RCC 7860 (cell line): ENCODE results near the gene MAP3K15.

Experiments used
- DNase-seq: peaks from one replicate; pipeline ENCODE4 v3.0.0-alpha.2; 2015; ENCODE audit warnings: low spot score
- FAIRE-seq: peaks from 2 replicates; lab custom pipeline; 2012; peaks lifted over from hg19 to GRCh38; lab: Jason Lieb, UNC

Gene MAP3K15

DNA sequence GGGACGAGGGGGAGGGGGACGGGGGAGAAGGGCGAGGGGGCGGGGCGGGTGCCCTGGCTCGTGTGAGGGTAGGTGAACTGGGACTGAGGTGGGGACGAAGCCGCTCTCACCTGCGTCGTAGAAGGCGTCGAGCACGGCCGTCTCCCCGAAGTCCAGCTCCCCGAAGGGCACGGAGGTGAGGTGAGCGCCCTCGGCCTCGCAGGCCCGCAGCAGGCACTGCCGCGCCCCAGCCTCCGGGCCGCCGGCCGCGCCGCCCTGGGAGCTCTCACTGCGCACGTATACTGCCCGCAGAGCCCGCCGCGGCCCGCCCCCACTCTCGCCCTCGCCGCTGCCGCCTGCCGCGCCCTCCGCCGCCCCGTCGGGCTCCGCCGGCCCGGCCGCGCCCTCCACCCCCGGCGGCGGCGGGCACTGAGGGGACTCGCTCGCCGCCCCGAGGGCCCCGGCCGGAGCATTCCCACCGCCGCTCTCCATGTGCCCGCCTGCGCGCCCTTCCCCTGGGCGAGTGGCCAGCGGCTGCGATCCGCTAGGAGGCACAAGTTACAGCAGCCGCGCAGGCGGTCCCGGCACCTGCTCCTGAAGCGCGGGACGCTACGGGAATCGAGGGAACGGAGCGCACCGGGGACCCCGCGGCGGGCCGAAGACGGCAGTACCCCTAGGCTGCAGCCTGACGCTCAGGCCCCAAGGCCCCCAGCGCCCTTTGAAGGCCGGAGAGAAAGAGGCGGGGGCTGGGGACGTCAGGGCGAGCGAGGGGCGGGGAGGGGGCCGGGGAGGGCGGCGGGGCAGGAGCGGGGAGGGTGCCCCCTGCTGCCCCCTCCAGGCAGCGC, at the start of gene MAP3K15:
Gene MAP3K15, minus strand, starts transcription at position 718 of the 824 bp plus-strand sequence. Its CDS starts 247 bp downstream, at position 471.
- FAIRE-seq (no peak), DNase-seq (no peak)

- DNase-seq (no peak), FAIRE-seq (no peak)
Measured at GRCh38 chrX:19564606-19565005, 49.3 kb upstream of the MAP3K15 start.

GRCh38 chrX:19563746-19564145, 48.4 kb upstream of the MAP3K15 start:
- no peak for DNase-seq
- no peak for FAIRE-seq

GRCh38 chrX:19563327-19563726, 48.0 kb upstream of the MAP3K15 start:
- DNase-seq = no peak
- FAIRE-seq = no peak

DNA sequence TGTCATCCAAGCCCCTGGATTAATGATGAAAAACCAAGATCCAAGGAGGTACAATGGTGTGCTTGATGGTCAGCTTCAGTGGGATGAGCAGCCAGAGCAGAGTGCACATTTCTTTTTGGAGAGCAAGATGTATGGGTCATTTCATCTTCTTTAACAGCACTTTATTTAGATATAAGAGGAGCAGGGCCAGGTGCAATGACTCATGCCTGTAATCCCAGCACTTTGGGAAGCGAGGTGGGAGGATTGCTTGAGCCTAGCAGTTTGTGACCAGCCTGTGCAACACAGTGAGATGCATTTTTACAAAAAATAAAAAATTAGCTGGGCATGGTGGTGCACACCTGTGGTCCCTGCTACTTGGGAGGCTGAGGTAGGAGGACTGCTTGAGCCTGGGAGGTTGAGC, 45.3 kb upstream of the MAP3K15 start:
- no peak for FAIRE-seq
- DNase-seq = no peak

GRCh38 chrX:19557822-19558221, 42.5 kb upstream of the MAP3K15 start:
- FAIRE-seq (no peak), DNase-seq (no peak)

DNA sequence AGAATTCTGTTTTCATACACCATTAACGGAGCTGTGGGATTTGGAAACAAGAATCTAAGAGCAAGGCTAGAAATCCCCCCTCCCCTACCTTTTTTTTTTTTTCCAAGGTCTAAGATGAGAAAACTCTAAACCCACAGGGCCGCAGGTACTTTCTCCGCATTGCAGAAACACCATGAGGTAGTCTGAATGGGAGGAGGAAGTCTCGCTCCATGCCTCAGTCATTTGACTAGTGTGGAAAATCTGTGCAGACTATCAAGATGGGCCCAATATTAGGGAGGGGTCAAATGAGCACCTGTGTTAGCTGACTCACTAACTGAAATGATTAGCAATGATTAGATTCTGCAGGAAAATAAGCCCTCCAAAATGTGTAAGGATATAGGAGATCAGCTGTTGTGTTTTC, 40.9 kb upstream of the MAP3K15 start:
- no peak for DNase-seq
- no peak for FAIRE-seq

DNA sequence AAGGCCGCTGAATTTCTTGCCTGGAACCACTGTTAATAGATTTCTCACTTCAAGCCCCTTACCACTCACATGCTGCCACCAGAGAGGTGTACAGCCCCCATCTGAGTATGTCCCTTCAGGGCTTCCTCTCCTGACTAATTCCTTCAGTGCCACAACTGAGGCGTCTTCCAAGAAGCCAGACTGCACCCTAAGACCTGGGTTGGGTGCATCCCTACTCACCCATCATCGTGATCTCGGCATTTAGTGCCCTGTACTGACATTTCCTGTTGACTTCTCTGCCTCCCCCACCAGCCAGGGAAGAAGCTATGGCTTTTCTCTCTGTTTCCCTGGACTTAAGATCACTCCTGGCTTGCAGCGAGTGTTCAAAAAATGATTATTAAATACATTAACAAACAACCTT, 40.4 kb upstream of the MAP3K15 start:
- FAIRE-seq = no peak
- no peak for DNase-seq

DNA sequence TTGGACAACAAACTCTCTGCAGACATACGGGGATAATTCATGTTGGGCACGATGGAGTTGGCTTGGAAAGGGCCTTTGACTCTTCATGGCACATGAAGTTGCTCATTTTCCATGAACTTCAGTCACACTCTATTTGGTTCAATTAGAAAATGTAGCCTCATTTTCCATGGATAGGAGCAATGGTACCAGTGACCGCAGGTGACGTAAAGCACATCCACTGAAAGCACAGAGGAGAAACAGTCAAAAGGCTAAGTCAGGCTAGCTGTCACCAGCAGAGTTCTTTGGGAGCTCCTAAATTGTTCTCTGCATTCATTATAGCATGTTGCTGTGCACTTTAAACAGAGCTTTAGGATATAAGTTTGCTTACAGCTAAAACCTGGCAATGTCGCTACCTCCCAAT, 39.9 kb upstream of the MAP3K15 start:
- no peak for FAIRE-seq
- DNase-seq = no peak

DNA sequence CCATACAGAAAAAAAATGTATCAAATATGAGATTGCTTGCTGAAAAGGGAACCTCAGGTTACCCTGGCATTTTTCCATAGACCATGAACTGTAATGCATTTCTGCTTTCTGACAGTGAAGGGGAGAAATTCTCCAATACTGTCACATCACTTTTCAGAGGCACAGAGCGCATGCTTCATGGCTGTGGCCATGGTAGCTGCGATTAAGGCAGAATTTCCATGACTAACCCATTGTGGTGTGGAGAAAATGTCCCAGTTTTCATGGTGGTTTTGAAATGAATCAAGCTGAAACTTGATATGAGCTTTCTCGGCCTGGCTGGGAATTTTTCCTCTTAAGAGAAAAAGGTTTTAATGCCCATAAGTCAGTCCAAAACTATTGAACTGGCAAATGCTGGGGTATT, 39.5 kb upstream of the MAP3K15 start:
- FAIRE-seq (peak; percentile 62), DNase-seq (peak; percentile 35)

- FAIRE-seq (no peak), DNase-seq (no peak)
Measured at GRCh38 chrX:19552793-19553192, 37.5 kb upstream of the MAP3K15 start.

- DNase-seq (no peak), FAIRE-seq (no peak)
Measured at GRCh38 chrX:19549838-19550237, 34.5 kb upstream of the MAP3K15 start.

GRCh38 chrX:19548934-19549333, 33.6 kb upstream of the MAP3K15 start:
- DNase-seq = no peak
- FAIRE-seq = no peak

- FAIRE-seq = no peak
- no peak for DNase-seq
Measured at GRCh38 chrX:19548279-19548678, 33.0 kb upstream of the MAP3K15 start.

GRCh38 chrX:19545651-19546050, 30.3 kb upstream of the MAP3K15 start:
- DNase-seq = no peak

GRCh38 chrX:19544693-19545305, 29.5 kb upstream of the MAP3K15 start:
- FAIRE-seq (peak; percentile 58), DNase-seq (peak; percentile 20)

More at GRCh38 chrX:19545651-19546050, 30.3 kb upstream of the MAP3K15 start:
- FAIRE-seq = no peak

GRCh38 chrX:19543951-19544381, 28.7 kb upstream of the MAP3K15 start:
- no peak for FAIRE-seq
- DNase-seq = no peak

DNA sequence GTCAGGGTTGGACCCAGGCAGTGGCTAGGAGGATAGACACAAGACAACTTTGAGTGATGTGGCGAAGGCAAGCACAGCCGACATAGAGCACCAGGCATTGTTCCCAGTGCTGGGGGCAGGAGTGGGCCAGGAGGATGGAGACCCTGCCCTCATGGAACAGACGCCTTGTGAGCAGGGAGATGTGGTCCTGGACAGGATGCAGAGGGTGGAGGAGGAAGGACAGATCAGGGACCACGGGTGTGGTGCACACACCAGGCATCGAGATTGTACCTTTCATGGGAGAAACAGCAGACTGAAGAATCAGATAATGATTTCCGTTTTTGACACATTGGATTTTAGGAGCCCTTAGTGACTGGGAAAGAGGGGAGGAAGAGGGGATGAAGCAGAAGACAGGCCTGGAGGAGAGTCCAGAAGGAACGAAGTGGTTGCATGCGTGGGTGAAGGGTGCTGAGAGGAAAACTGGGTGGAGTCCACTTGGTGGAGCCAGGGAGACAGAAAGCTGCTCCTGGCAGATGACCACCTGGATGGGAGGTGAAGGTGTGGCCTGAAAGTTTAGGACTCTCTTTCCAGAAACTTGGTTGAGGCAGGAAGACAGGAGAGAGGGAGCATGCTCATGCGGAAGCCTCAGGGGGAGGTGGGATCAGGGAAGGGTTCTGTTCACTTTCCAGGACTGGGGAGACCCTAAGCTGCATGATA, 27.9 kb upstream of the MAP3K15 start:
- DNase-seq (no peak), FAIRE-seq (no peak)

DNA sequence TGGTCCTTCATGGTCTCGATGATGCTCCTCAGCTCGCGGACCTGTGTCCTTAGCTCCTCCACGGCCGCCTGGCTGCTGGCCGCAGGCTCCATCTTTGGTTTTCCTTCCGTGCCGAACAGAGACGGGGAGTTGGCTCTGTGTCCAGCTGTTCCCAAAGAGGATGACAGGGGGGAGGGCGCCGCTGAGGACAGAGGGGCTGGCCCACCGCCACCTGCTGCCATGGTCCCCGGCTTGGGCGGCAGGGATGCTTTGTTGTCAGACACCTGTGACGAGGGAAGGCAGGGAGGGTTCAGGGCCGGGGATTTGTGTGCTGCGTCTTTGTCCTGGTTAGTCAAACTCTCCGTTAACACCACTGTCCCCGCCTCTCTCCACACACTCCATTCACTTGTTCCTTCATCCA, 26.6 kb upstream of the MAP3K15 start:
- FAIRE-seq (no peak), DNase-seq (no peak)

DNA sequence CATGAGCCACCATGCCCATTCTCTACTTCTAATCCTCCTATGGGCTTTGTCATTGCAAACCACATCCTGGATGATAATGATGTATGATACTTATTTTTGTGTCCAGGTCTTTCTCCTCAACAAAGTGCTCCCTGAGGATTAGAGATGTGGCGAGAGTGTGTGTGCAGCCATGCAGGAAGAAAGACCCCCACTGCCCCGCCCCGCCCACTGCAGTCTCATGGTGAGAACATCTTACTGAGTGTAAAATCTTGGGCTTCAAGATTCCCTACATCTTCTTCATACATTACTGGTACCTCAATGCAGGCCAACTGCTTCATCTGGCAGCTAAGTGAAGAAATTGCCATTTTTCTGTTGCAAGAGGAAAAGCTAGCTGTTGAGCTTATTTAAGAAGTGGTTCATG, 25.9 kb upstream of the MAP3K15 start:
- DNase-seq = peak; percentile 6
- FAIRE-seq = no peak

- DNase-seq (no peak), FAIRE-seq (no peak)
Measured at GRCh38 chrX:19540076-19540475, 24.8 kb upstream of the MAP3K15 start.

DNA sequence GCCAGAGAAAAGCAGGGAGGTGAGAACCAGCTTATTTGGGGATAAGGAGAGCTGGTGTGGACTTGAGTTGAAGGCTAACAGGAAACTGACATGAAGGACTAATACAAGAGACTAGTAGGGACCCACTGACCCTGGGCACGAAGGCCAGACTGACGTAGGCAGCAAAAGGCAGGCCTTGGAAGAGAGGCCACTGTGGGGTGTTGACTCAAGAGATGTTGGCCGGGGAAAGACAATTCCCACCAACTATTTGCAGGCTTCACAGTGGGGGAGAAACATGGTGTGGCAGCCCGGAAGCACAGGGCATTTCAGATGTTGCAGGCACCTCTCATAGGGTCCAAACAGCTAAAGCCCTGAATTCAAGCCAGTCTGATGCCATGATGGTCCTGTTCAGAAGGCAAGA, 24.4 kb upstream of the MAP3K15 start:
- FAIRE-seq = no peak
- no peak for DNase-seq
